HG02981 (cell line): ENCODE measurements around the gene TOMM34.

Source experiments
- ATAC-seq: cut with Tn5 transposase; IDR thresholded peaks from one replicate; pipeline ENCODE4 v1.9.1; 2021; ENCODE audit warnings: mild to moderate bottlenecking, moderate library complexity; ENCODE audit not compliant: unreplicated experiment

Gene TOMM34

DNA sequence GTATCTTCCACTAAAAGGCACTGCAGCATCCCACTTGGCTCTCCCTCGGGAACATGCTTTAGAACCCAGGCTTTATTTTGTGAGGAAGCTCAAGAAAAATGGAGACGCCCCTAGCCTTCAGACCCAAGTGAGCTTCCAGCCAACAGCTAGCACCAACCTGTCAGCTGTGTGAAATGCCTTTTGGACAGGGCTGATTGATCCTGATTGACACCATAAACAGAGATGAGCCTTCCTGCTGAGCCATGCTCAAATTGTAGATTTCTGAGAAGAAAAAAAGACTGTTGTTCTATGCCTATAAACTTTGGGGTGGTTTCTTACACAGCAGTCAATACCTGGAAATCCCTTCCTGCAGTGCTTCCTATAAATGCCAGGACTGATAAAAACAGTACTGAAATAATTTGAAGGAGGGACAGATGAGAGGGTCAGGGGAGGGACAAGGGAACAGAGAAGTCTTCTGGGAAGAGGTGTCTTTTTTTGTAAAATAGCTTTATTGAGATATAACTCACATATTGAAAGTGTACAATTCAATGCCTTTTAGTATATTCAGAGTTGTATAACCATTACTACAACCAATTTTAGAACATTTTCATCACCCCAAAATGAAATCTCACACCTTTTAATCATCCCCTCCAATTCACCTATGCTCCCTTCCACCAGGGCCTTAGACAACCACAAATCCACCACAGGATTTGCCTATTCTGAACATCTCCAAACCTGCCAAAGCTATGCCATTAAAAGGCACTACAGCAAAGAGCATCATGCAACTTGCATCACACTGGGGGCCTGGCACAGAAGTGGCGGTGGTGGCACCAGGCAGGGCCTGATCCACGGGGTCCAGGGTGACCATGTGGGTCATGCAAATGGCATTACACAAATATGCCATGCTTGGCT, 3.4 kb upstream of the TOMM34 start:
- no peak for ATAC-seq

DNA sequence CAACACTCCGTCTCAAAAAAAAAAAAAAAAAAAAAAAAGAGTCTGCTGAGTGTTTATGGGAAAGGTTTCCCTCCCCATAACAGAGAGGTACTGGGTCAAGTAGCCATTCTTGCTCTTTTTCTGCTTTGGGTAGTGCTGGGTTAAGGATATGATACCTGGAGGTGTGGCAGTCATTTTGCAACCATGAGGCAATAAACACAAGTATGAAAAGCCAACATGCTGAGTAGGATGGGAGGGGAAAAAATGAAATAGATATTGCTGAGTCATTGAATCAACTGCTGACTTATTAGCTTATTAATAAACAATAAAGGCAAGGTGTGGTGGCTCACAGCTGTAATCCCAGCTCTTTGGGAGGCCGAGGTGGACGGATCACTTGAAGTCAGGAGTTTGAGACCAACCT, 2.3 kb upstream of the TOMM34 start:
- ATAC-seq, result no peak

DNA sequence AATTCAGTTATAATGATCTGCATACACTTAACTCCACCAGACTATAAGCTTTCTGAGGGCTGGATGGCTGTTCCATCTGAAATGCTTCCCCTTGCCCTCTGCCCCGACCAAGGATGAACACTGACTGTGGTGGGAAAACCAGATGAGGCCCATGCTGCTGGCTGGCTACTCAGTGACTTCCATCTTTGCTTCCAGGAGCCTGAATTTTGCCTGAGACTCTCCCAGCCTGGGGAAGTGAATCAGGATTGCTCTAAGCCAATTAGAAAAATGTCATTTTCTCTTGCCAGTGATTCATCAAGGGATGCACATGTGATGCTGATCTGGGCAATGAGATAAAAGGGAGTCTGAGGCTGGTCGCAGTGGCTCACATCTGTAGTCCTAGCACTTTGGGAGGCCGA, 1.7 kb upstream of the TOMM34 start:
- no peak for ATAC-seq

DNA sequence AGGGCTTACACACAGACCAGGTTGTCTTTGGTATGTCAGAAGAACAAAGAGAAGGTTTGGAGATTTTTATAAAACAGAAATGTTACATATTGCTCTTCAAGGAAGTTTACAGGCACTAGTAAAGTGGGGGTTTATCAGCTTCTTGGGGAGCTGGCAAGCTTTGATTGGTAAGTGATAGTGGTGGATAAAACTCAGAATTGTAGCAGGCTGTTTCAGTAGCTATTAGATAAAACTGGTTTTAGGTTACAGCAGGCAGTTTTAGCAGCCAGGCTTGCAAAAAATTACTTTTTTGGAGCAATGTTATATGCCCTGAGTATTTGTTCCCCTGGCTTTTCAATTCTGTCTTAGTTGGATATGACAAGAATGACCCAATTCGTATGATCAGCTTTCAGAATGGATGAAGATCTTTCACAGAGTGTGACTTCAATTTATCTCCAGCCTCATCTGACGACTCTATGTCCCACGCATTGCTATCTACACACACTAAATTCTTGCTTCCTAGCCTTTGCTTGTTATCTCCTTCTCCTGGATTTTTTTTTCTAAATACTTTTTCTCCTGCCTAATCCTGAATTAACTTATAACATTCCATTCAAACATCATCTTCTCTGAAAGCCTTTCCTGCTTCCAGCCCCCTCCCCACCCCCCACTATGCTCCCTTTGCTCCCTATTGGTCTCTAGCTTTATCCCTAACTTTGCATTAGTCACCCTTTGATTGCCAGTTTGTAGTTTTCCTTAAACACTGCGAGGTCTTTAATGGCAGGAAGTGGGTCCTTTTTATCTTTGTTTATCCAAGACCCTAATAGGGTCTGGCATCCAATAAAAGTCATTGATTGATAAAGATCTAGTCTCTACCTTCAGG, 1.0 kb upstream of the TOMM34 start:
- no peak for ATAC-seq

DNA sequence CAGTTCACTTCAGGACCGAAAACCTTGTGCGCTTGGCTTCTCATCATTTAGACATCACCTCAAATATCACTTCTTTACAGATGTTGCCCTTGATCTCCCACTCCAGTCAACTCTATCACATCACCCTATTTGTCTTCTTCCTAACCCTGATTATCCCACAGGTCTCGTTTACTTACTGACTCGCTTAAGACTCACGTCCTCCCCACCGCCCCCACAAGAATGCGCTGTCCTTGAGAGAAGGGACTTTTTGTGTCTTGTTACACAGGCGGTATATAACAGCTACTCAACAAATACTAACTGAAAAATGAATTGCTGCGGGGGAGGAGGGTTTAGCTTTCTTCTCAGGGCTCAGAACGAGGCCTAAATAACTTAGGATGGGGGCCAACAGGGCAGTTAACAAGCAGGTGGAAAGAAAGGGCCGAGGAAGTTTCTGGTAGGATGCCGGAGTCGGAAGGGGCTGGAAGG, 527 bp downstream of the TOMM34 start:
- ATAC-seq, result no peak

DNA sequence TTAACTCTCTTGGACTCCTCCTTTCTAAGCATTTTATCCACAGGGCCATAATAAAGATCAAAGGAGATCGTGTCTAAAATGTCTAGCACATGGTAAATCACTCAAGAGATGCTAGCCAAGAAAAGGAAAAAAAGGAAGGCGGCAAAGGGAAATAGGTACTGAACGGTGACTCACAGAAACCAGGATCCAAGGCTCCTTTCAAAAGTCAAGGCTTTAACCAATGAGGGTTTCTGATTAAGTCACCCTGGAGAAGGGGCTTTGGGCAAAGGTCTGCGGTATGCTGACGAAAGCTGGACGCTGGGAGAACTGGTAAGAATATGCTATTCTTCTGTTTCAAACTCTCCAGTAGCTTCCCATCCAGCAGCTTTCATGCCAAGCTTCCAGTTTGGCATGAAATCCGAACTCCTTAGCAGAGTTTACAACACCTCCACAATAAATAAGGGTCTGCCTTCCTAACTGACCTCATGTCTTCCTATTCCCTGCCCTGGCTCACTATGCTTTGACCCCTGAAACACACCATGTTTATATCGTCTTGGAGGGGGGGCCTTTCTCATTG, 1.0 kb downstream of the TOMM34 start:
- no peak for ATAC-seq

DNA sequence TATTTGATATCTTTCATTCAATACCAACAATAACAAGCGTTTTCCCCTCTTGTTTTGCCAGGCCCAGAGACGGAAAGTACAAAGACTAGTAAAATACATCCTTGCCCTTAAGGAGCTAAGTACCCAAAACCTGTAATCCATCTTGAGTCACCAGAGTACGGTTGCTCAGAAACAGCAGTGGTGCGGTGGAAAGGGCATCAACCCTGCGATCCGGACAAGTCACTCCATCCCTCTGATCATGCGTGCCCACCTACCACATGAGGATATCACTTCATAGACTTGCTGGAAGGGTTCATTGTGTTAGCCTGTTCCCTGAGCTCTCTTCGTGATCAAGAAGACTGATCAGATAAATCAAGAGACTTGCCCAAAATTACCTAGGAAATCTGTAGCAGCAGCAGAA, 1.9 kb downstream of the TOMM34 start:
- no peak for ATAC-seq

DNA sequence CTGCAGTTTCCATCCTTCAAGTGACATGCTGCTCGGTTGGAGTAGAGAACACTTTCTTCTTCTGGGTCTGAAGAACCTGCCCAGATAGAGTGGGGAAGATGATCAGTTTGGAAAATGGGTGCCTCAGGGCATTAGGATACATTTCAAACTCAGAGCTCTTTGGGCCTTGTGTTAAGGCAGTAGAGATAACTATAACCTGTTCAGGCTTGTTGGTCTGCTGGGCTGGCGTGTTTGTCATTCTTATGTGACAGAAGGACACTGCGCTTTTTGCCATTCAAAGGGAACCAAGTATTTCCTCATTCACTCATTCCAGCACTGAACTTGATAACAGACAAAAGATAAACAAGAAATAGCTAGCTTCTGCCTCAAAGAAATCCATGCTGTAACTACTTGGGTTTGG, 3.8 kb downstream of the TOMM34 start:
- ATAC-seq, result no peak

DNA sequence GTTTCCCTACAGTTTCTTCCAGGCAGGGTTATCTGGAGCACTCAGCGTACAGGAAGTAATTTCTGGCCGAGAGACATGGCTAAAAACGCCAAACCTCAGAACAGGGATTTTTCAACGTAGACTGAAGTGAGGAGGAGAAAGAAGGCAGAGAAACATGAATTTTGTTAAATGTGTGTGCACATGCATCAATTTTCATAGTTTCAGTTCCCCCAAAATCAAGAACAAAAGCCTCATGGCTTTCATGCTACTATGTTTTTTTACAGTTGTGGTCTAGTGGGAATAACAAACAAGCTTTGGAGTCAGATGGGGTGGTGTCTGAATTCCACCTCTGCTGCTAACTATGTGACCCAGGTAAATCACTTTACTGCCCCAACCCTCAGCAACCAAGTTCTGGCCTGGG, 4.9 kb downstream of the TOMM34 start:
- ATAC-seq, result no peak

DNA sequence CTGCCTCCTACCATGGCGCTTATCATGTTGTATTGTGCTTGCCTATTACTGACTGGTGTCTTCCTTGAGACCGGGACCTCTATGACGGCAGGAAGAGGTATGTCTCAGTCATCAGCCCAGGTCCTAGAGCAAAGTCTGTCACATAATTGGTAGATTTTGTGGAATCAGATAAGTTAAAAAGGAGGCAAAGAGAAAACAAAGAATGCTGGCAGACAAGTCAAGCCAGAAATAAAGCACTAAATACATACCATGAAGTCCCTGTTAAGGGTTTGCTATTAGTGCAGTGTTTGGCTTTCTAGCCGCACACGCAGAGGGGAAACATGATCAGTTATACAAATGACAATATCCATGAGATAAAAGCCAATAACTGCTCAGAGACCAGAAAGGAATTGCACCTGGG, 6.0 kb downstream of the TOMM34 start:
- no peak for ATAC-seq

DNA sequence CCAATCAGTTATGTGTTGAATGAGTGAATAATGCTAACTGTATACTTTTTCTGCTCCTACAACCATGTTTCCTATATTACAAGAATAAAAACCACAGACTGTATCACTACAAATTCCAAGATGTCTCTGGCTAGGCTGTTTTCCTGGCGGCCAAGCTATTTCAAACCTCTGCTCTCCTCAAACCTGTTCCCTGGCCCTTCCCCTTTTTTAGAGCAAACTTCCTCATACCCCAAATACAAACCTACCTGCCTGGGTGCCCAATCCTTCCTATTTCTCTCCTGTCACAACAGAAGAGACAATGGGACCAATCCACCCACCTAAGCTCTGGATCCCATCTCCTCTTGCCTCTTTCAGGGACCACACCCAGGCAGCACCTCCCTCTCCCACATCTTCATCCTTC, 7.5 kb downstream of the TOMM34 start:
- no peak for ATAC-seq

DNA sequence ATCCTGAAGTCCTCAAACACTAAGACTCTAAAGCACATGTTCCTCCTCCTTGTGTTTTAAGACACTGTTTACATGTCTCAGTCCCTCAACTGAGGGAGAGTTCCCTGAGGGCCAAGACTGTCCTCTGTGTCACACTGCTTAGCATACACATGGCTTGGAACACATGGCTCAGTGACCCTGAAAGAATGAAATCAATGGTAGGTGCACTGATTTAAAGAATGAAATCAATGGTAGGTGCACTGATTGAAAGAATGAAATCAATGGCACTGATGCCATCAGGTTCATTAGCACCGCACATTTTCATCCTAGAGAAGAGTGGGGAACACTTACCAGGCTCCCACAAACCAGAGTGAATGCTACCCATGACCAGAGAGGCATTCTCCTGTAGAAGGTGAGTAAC, 9.8 kb downstream of the TOMM34 start:
- ATAC-seq, result no peak

DNA sequence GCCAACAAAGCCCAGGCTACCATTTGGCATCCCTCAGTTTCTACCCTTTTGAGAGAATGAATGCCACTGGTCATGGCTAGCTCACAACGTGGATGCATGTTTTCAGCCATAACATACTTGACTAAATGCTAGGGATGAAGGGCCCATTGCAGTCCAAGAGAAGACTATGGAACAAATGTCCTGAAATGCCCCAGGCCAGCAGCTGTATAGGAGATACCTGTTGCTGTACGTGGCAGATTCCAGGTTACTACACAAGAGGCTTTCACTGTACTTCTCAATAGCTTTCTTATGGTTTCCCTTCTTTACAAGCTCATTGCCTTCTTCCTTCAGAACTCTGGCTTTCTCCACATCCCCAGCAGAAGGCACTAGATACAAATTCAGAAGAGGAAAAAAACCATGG, 11.7 kb downstream of the TOMM34 start:
- no peak for ATAC-seq

DNA sequence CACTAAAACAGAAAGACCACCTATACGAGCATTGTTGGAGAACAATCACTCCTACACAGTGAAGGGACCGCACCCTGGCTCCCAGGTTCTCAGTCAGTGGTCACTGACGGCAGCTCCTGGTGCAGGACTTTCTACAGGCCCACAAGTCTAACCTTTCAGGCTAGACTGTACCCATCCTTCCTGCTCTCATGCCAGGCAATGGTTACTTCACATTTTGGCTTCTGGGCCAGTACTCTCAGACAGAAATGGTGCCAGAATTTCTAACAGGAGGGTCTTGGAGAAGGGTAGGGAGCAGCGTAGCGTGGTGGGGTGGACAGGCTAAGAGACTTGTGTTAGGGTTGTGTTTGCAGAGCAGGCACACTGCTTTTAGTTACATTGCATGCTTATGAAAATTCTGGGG, 12.1 kb downstream of the TOMM34 start:
- ATAC-seq, result no peak

DNA sequence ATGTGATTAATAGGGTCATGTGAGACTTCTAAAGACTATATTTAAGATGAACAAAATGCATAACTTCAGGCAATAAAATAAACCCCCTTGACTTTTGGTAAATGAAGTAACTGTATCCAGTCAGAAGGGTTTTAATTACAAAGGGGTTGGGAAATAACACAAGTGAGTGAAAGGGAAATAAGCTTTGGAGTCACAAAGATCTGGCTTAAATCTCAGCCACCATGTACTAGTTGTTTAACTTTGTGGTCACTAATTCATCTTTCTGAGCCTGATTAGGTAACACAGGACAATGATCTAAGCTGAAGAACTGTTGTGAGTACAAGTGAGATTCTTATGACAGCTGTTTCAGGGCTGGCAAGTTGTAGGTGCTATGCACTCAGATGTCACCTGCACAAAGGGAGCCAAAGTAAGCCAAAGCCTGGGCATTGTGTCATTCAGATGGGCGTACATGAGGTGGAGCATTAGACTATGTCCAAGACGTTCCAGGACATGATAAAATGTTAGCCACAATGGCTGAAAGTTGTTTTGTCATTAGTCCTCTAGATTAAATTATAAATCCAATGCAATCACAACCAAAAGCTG, 13.8 kb downstream of the TOMM34 start:
- ATAC-seq, result no peak

DNA sequence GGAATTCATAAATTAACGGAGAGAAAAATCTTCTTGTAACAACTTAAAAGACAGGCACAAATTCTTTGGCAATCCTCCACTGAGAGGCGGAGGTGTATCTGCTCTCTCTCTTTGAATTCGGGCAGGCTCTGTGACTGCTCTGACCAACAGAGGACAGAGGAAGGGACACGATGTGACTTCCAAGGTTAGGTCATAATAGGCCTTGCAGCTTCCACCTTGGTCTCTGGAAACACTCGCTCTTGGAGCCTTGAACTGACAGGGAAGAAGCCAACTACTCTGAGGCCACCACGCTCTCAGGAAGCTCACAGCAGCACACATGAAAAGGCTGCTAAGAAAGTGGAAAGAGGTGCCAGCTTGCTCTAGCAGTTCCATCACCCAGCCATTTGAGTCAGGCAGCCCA, 14.9 kb downstream of the TOMM34 start:
- no peak for ATAC-seq

DNA sequence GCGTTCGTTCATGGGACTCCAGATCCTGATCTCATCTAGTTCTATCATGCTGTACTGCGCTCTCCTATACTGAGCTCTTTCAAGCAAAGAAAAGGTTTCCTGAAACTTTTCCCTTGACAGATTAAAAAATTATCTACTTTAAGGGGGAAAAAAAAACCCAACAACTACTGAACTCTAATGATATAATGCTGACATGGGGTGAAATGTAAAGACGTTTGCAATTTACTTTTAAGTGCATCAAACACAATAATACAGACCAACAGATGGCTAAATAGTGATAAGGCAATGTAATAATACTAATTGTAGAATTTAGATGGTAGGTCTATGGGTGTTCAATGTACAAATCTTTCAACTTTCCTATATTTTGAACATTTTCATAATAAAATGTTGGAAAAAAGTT, 16.4 kb downstream of the TOMM34 start:
- ATAC-seq, result no peak

DNA sequence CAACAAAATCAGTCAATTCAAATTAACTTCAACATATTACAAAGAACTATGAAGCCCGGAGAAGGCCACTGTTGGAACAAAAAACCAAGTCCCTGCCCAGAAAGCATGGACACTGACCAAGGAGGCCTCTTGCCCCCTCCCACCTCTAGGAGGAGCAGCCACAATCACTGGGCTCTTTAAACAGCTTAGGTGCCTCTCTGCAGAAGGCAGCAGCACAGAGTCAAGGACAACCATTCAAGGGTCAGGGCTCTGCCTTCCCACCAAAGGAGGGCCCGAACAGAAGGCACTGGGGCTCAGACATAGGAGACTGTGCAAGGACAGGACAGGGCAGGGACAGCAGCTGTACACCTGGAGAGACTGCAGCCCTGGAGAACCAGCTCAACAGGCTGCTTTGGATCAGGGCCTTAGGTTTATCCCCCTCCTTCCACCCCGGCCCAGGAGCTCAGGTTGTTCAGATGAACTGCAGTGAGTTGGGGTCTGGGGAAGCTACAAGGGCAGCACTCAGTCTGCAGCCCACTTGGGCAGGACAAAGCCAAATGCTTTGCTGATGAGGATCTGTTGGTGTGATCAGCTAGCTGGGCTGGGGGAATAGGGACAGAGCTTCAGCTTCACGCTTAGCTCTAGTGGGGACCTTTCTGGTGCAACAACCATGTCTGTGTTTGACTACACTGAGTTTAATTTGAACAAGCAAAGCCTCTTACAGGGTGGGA, 17.8 kb downstream of the TOMM34 start:
- no peak for ATAC-seq

DNA sequence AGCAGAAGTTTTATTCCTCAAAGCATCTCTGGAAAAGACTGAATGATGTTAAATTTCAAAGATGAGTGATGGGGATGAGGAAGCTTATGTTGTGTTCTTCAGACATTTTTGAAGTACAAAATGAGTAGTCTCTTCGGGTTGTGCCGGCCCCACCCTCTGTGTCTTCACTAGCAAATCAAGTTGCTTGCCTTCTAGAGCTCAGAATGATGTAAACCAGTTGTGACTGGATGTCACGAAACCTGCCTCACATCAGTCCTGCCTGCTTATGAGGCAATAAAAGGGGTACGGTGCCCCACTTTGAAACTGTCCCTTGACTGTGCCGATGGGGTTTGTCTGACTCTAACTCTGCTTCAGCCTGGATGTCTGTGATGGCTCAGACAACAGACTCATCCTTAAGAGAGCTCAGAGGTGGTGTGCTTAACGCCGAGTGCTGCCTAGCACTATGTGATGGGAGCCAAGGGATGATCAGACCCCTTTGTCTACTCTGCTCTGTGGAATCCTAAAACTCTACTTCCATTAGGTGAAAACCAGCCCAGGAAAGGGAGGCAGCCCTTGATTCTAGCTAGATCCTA, 19.0 kb downstream of the TOMM34 start:
- no peak for ATAC-seq

DNA sequence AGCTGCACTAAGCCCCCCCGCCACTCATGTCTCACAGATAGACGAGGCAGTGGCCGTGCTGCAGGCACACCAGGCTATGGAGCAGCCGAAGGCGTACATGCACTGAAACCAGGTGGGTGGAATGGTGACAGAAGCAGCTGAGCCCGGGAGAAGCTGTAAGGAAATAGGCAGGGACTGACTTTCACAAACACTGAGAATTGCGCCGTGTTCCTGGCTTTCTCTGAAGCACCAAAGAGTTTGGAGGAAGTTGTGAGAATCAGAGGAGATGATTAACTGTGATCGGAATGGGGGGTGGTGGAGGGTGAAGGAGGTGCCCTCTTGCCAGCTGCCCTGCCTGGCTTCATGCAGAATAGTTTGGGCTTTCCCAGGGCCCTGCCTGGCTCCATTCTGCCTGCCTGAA, 21.6 kb downstream of the TOMM34 start:
- ATAC-seq, result no peak
